Naive thymus-derived CD8-positive, alpha-beta T cell (primary cell): ENCODE measurements around the gene PADI2. TPM values are rescaled to one million over a fixed set of nuclear protein-coding genes. Genes with fewer than 3 reads are reported as not detected.

Source experiments
- ATAC-seq, 2 donors: fragments of 150-1000 bp; cut with Tn5 transposase in 1 of 2; sonication (Bioruptor Pico), chemical (Tn5 transposase) in 1 of 2; 1 replicate in 1 of 2; 2 replicates in 1 of 2; pipeline ENCODE4 v1.10.0; 2021; ENCODE audit warnings: mild to moderate bottlenecking in 2 of 2, moderate library complexity in 2 of 2
- POLR2A ChIA-PET: fragments of 350-600 bp; sonication (Branson Sonifier 250); formaldehyde crosslinking; loops from one replicate; lab custom pipeline; 2021; ENCODE audit warnings: antibody characterized with exemption; lab: Charles Lee
- DNase-seq, 10 donors: peaks; one replicate each; pipeline versions ENCODE4 v3.0.0 to v3.0.0-alpha.2; 2020 to 2022
- H3K27ac Mint-ChIP-seq, 10 donors: one replicate each; pipeline ENCODE4 v1.8.0; 2020 to 2022; ENCODE audit warnings: mild to moderate bottlenecking in 10 of 10, mixed read lengths in 10 of 10, moderate library complexity in 4 of 10, inconsistent platforms in 1 of 10
- H3K27me3 Mint-ChIP-seq, 5 donors: one replicate each; pipeline ENCODE4 v1.8.0; 2021 to 2022; ENCODE audit warnings: mixed read lengths in 5 of 5
- H3K36me3 Mint-ChIP-seq, 3 donors: one replicate each; pipeline ENCODE4 v1.8.0; 2020 to 2022; ENCODE audit warnings: mixed read lengths in 3 of 3, mild to moderate bottlenecking in 2 of 3, inconsistent platforms in 1 of 3
- H3K4me1 Mint-ChIP-seq, 4 donors: one replicate each; pipeline ENCODE4 v1.8.0; 2021 to 2022; ENCODE audit warnings: mixed read lengths in 4 of 4
- H3K4me3 Mint-ChIP-seq, 10 donors: one replicate each; pipeline ENCODE4 v1.8.0; 2020 to 2022; ENCODE audit warnings: mild to moderate bottlenecking in 10 of 10, mixed read lengths in 10 of 10, moderate library complexity in 6 of 10, inconsistent platforms in 1 of 10
- H3K9me3 Mint-ChIP-seq, 9 donors: one replicate each; pipeline ENCODE4 v1.8.0; 2020 to 2022; ENCODE audit warnings: mixed read lengths in 9 of 9, mild to moderate bottlenecking in 3 of 9, inconsistent platforms in 1 of 9, moderate library complexity in 1 of 9
- polyA plus RNA-seq, 3 donors: library from polyadenylated mRNA; unstranded; fragments of 300-500 nt; fragmentation: Illumina TruSeq; gene quantifications; one replicate each; pipeline ENCODE4 v1.2.3, GENCODE V29; 2021
- total RNA-seq, 8 experiments: library from RNA in 2 of 8; stranded (reverse) in 2 of 8; gene quantifications; one replicate each; pipeline ENCODE4 v1.2.3 and lab custom pipeline; 2021 to 2026

Gene PADI2
- total and polyA plus RNA-seq, 5 experiments from 2014 or later: 0.06 TPM; not detected in 4

- peaks cover 0 to 78% (median 2%) of the 10 kb centered on the region in 3 donors for H3K36me3 Mint-ChIP-seq
- POLR2A ChIA-PET: no interaction called here
These were observed 85.8 kb downstream of the PADI2 start for GRCh38 chr1:17033481-17033880.

GRCh38 chr1:17032741-17033140, 86.5 kb downstream of the PADI2 start:
- Mint-ChIP-seq H3K4me1 (no peaks in the 10 kb centered on the region), H3K9me3 (no peaks in the 10 kb centered on the region), H3K4me3 (no peak overlapping the region), H3K36me3 (peaks cover 0 to 78% (median 2%) of the 10 kb centered on the region in 3 donors), H3K27ac (no peak overlapping the region), H3K27me3 (no peaks in the 10 kb centered on the region)
- ATAC-seq (no peak), DNase-seq (no peak)
- POLR2A ChIA-PET: no interaction called here

More at GRCh38 chr1:17033481-17033880, 85.8 kb downstream of the PADI2 start:
- Mint-ChIP-seq H3K27me3 (no peaks in the 10 kb centered on the region), H3K27ac (peak overlapping the region in 1 of 10 donors; percentile 48), H3K4me3 (no peak overlapping the region), H3K4me1 (peaks cover 0 to 4% (median 2%) of the 10 kb centered on the region in 4 donors), H3K9me3 (no peaks in the 10 kb centered on the region)
- DNase-seq (no peak), ATAC-seq (no peak)

GRCh38 chr1:17031436-17031835, 87.8 kb downstream of the PADI2 start:
- DNase-seq (no peak), ATAC-seq (no peak)
- POLR2A ChIA-PET: no interaction called here
- Mint-ChIP-seq H3K9me3 (no peaks in the 10 kb centered on the region), H3K4me3 (no peak overlapping the region), H3K27me3 (no peaks in the 10 kb centered on the region), H3K27ac (peak overlapping the region in 3 of 10 donors; percentile 2 to 38 (median 7)), H3K4me1 (peaks cover 0 to 2% (median 0%) of the 10 kb centered on the region in 4 donors), H3K36me3 (peaks cover 0 to 84% (median 2%) of the 10 kb centered on the region in 3 donors)

- peaks cover 0 to 83% (median 2%) of the 10 kb centered on the region in 3 donors for H3K36me3 Mint-ChIP-seq
- H3K9me3 Mint-ChIP-seq: no peaks in the 10 kb centered on the region
- POLR2A ChIA-PET: no interaction called here
- H3K4me1 Mint-ChIP-seq: peaks cover 0 to 2% (median 0%) of the 10 kb centered on the region in 4 donors
- DNase-seq (no peak), ATAC-seq (no peak)
- no peaks in the 10 kb centered on the region for H3K27me3 Mint-ChIP-seq
- no peak overlapping the region for H3K4me3 Mint-ChIP-seq
- H3K27ac Mint-ChIP-seq: peak overlapping the region in 1 of 10 donors; percentile 27
These were observed 89.0 kb downstream of the PADI2 start for GRCh38 chr1:17030206-17030605.

GRCh38 chr1:17028662-17029188, 90.5 kb downstream of the PADI2 start:
- Mint-ChIP-seq H3K4me3 (no peak overlapping the region), H3K9me3 (no peaks in the 10 kb centered on the region), H3K27me3 (no peaks in the 10 kb centered on the region), H3K4me1 (peaks cover 0 to 2% (median 0%) of the 10 kb centered on the region in 4 donors), H3K27ac (peak overlapping the region in 1 of 10 donors; percentile 44), H3K36me3 (peaks cover 0 to 85% (median 3%) of the 10 kb centered on the region in 3 donors)
- DNase-seq (no peak), ATAC-seq (no peak)
- POLR2A ChIA-PET: no interaction called here

- ATAC-seq (no peak), DNase-seq (no peak)
- Mint-ChIP-seq H3K9me3 (no peaks in the 10 kb centered on the region), H3K27me3 (no peaks in the 10 kb centered on the region), H3K36me3 (peaks cover 0 to 87% (median 1%) of the 10 kb centered on the region in 3 donors), H3K4me1 (peaks cover 0 to 4% (median 0%) of the 10 kb centered on the region in 4 donors), H3K4me3 (no peak overlapping the region), H3K27ac (peak overlapping the region in 2 of 10 donors; percentile 33 to 51)
- POLR2A ChIA-PET: no interaction called here
These were observed 91.4 kb downstream of the PADI2 start for GRCh38 chr1:17027900-17028299.

- no peak overlapping the region for H3K27ac Mint-ChIP-seq
- H3K36me3 Mint-ChIP-seq: peaks cover 0 to 87% (median 1%) of the 10 kb centered on the region in 3 donors
- DNase-seq (no peak), ATAC-seq (no peak)
- H3K27me3 Mint-ChIP-seq: no peaks in the 10 kb centered on the region
- no peaks in the 10 kb centered on the region for H3K9me3 Mint-ChIP-seq
- POLR2A ChIA-PET: no interaction called here
- H3K4me3 Mint-ChIP-seq: no peak overlapping the region
- H3K4me1 Mint-ChIP-seq: peaks cover 0 to 4% (median 0%) of the 10 kb centered on the region in 4 donors
These were observed 91.8 kb downstream of the PADI2 start for GRCh38 chr1:17027403-17027802.

GRCh38 chr1:17024721-17025120, 94.5 kb downstream of the PADI2 start:
- Mint-ChIP-seq H3K4me1 (peaks cover 0 to 4% (median 0%) of the 10 kb centered on the region in 4 donors), H3K9me3 (no peaks in the 10 kb centered on the region), H3K4me3 (no peak overlapping the region), H3K36me3 (peaks cover 0 to 90% (median 3%) of the 10 kb centered on the region in 3 donors), H3K27me3 (no peaks in the 10 kb centered on the region), H3K27ac (peak overlapping the region in 2 of 10 donors; percentile 34 to 52)
- no peak for ATAC-seq
- POLR2A ChIA-PET: interaction anchor here (0.7 kb wide), 1 partner anchor 14 kb away, joined by 3 read pairs; no protein-coding TSS in a partner anchor
- DNase-seq: no peak

GRCh38 chr1:17023573-17023972, 95.7 kb downstream of the PADI2 start:
- H3K36me3 Mint-ChIP-seq: peaks cover 0 to 89% (median 4%) of the 10 kb centered on the region in 3 donors
- POLR2A ChIA-PET: no interaction called here
- no peak overlapping the region for H3K4me3 Mint-ChIP-seq
- no peaks in the 10 kb centered on the region for H3K9me3 Mint-ChIP-seq
- no peak for ATAC-seq
- no peaks in the 10 kb centered on the region for H3K27me3 Mint-ChIP-seq
- DNase-seq: no peak
- peaks cover 0 to 6% (median 1%) of the 10 kb centered on the region in 4 donors for H3K4me1 Mint-ChIP-seq
- peak overlapping the region in 4 of 10 donors; percentile 24 to 48 (median 32) for H3K27ac Mint-ChIP-seq

GRCh38 chr1:17023102-17023501, 96.1 kb downstream of the PADI2 start:
- H3K27ac Mint-ChIP-seq: peak overlapping the region in 4 of 10 donors; percentile 15 to 60 (median 24)
- peak overlapping the region in 1 of 10 donors; percentile 36 for H3K4me3 Mint-ChIP-seq
- H3K36me3 Mint-ChIP-seq: peaks cover 0 to 89% (median 6%) of the 10 kb centered on the region in 3 donors
- no peaks in the 10 kb centered on the region for H3K9me3 Mint-ChIP-seq
- POLR2A ChIA-PET: no interaction called here
- H3K27me3 Mint-ChIP-seq: no peaks in the 10 kb centered on the region
- H3K4me1 Mint-ChIP-seq: peaks cover 0 to 6% (median 1%) of the 10 kb centered on the region in 4 donors
- no peak for ATAC-seq
- DNase-seq: no peak

- DNase-seq: no peak
- ATAC-seq: no peak
- Mint-ChIP-seq H3K9me3 (no peaks in the 10 kb centered on the region), H3K27me3 (no peaks in the 10 kb centered on the region), H3K4me1 (peaks cover 0 to 4% (median 1%) of the 10 kb centered on the region in 4 donors), H3K27ac (peak overlapping the region in 1 of 10 donors; percentile 27), H3K4me3 (no peak overlapping the region), H3K36me3 (peaks cover 0 to 83% (median 8%) of the 10 kb centered on the region in 3 donors)
- POLR2A ChIA-PET: no interaction called here
These were observed 97.4 kb downstream of the PADI2 start for GRCh38 chr1:17021896-17022295.

GRCh38 chr1:17020502-17020901, 98.7 kb downstream of the PADI2 start:
- H3K4me1 Mint-ChIP-seq: peaks cover 0 to 4% (median 1%) of the 10 kb centered on the region in 4 donors
- ATAC-seq (no peak), DNase-seq (no peak)
- H3K27me3 Mint-ChIP-seq: no peaks in the 10 kb centered on the region
- no peaks in the 10 kb centered on the region for H3K9me3 Mint-ChIP-seq
- H3K4me3 Mint-ChIP-seq: no peak overlapping the region
- POLR2A ChIA-PET: no interaction called here
- peak overlapping the region in 3 of 10 donors; percentile 78 to 83 (median 79) for H3K27ac Mint-ChIP-seq
- peaks cover 0 to 74% (median 8%) of the 10 kb centered on the region in 3 donors for H3K36me3 Mint-ChIP-seq

- H3K36me3 Mint-ChIP-seq: peaks cover 0 to 61% (median 6%) of the 10 kb centered on the region in 3 donors
- no peaks in the 10 kb centered on the region for H3K27me3 Mint-ChIP-seq
- POLR2A ChIA-PET: no interaction called here
- DNase-seq (no peak), ATAC-seq (no peak)
- H3K9me3 Mint-ChIP-seq: no peaks in the 10 kb centered on the region
- H3K27ac Mint-ChIP-seq: peak overlapping the region in 6 of 10 donors; percentile 47 to 90 (median 63)
- no peak overlapping the region for H3K4me3 Mint-ChIP-seq
- H3K4me1 Mint-ChIP-seq: peaks cover 0 to 6% (median 1%) of the 10 kb centered on the region in 4 donors
These were observed 100.4 kb downstream of the PADI2 start for GRCh38 chr1:17018849-17019248.
